ENCODE results near the gene ZNF532.

DNA sequence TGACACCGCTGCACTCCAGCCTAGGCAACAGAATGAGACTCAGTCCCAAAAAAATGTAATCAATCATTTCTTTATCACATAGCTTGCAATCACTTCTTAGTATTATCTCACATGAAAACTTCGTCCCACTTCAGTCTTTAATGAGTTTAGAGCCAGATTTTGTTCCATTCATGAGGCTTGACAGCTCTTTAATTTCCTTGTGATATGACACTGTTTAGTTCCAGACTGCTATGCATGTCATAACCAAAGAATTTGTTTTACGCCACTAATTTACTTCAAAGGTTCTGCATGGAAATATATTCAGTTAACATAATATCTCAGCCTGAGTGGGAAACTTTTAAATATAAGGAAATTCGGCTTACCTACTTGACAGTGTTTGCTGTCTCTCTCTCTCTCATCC lies 113.1 kb downstream of the ZNF532 start:
- TF ChIP-seq CTCF (IDR thresholded peaks at IDR 0.05; ENCODE audit: low read length) = no peak
- no peak for TF ChIP-seq EZH2 (optimal IDR thresholded peaks at IDR 0.05; ENCODE audit: low read depth, low read length)
